Activated CD4-positive, alpha-beta T cell treated with anti-CD3 and anti-CD28 coated beads, Interleukin-2, amount 50 U/mL, for 1 hour (primary cell): ENCODE results near the gene TEX14.

ENCODE experiments used
- DNase-seq: peaks from one replicate; pipeline ENCODE4 v3.0.0-alpha.2; 2020

Gene TEX14

GRCh38 chr17:58648236-58648635 is 43.6 kb downstream of the TEX14 start:
- DNase-seq: no peak

GRCh38 chr17:58643147-58643546 is 48.7 kb downstream of the TEX14 start:
- no peak for DNase-seq

GRCh38 chr17:58641887-58642311 is 49.9 kb downstream of the TEX14 start:
- DNase-seq: no peak

GRCh38 chr17:58640202-58640601 is 51.6 kb downstream of the TEX14 start:
- DNase-seq: no peak

GRCh38 chr17:58639681-58640080 is 52.2 kb downstream of the TEX14 start:
- no peak for DNase-seq

- no peak for DNase-seq
Observed at GRCh38 chr17:58637011-58637570, 54.8 kb downstream of the TEX14 start.

GRCh38 chr17:58632324-58633314 is 59.2 kb downstream of the TEX14 start:
- no peak for DNase-seq

- DNase-seq: peak; percentile 93
Observed at GRCh38 chr17:58631523-58632323, 60.1 kb downstream of the TEX14 start.

- DNase-seq: no peak
Observed at GRCh38 chr17:58630883-58631522, 60.8 kb downstream of the TEX14 start.

GRCh38 chr17:58626905-58627304 is 64.9 kb downstream of the TEX14 start:
- DNase-seq: no peak

- DNase-seq: no peak
Observed at GRCh38 chr17:58624751-58625150, 67.1 kb downstream of the TEX14 start.

GRCh38 chr17:58621174-58621573 is 70.7 kb downstream of the TEX14 start:
- no peak for DNase-seq

- no peak for DNase-seq
Observed at GRCh38 chr17:58618336-58618735, 73.5 kb downstream of the TEX14 start.

- no peak for DNase-seq
Observed at GRCh38 chr17:58617563-58617962, 74.3 kb downstream of the TEX14 start.

GRCh38 chr17:58615768-58616659 is 75.8 kb downstream of the TEX14 start:
- no peak for DNase-seq

GRCh38 chr17:58614859-58615459 is 76.9 kb downstream of the TEX14 start:
- no peak for DNase-seq

GRCh38 chr17:58611331-58611730 is 80.5 kb downstream of the TEX14 start:
- no peak for DNase-seq

- no peak for DNase-seq
Observed at GRCh38 chr17:58606934-58607333, 84.9 kb downstream of the TEX14 start.

- DNase-seq: no peak
Observed at GRCh38 chr17:58605986-58606385, 85.9 kb downstream of the TEX14 start.

GRCh38 chr17:58605470-58605869 is 86.4 kb downstream of the TEX14 start:
- no peak for DNase-seq

- DNase-seq: no peak
Observed at GRCh38 chr17:58601976-58602375, 89.9 kb downstream of the TEX14 start.
